Inflammatory macrophage treated with lipopolysaccharide for 4 hours (primary cell): ENCODE measurements around the gene MYADML2.
"Not testable (repeated sequence)": the region's sequence is repeated elsewhere in the genome, so short reads cannot be mapped to it uniquely, and the experiment has no call there.

Experiments used
- DNase-seq: peaks from one replicate; pipeline ENCODE4 v3.0.0-alpha.2; 2020

MYADML2 gene

GRCh38 chr17:81957691-81958432, 10.8 kb upstream of the MYADML2 start:
- DNase-seq, result no peak

GRCh38 chr17:81956607-81957589, 9.9 kb upstream of the MYADML2 start:
- DNase-seq, result no peak

DNA sequence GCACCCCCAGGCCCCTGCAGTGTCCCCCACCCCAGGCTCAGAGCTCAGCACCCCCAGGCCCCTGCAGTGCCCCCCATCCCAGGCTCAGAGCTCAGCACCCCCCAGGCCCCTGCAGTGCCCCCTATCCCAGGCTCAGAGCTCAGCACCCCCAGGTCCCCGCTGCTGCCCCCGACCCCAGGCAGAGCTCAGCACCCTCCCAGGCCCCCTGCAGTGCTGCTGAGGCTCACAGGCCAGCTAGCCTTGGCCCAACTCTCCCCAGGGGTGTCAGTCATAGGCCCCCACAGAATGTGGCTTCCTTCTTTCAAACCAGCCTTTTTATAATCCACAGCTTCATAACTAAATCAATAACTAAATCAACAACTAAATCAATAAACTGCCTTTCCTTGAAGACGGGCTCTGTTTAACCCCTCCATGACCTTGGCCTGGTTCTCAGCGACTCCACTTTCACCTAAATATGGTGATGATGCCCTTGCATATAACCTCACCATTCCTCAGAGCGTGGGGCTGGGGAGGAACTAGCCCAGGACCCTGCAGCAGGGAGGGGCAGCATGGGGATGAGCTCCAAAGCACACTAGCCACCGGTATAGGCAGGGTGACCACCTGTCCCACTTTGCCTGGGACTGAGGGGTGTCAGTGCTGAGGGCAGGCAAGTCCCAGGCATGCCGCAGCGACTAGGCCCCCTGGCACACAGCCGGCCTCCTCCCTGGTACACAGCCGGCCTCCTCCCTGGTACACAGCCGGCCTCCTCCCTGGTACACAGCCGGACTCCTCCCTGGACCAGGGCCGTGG, 8.9 kb upstream of the MYADML2 start:
- no peak for DNase-seq

GRCh38 chr17:81955058-81955681, 8.1 kb upstream of the MYADML2 start:
- no peak for DNase-seq

GRCh38 chr17:81954131-81955057, 7.4 kb upstream of the MYADML2 start:
- DNase-seq, result no peak

DNA sequence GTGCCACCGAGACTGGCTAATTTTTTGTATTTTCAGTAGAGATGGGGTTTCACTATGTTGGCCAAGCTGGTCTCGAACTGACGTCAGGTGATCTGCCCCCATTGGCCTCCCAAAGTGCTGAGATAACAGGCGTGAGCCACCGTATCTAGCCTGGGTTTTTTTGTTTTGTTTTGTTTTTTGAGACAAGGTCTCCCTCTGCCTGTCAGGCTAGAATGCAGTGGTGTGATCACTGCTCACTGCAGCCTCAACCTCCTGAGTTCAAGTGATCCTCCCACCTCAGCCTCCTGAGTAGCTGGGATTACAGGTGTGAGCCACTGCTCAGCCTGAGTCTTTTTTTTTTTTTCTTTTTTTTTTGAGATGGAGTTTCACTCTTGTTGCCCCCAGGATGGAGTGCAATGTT, 6.4 kb upstream of the MYADML2 start:
- DNase-seq, result not testable (repeated sequence)

DNA sequence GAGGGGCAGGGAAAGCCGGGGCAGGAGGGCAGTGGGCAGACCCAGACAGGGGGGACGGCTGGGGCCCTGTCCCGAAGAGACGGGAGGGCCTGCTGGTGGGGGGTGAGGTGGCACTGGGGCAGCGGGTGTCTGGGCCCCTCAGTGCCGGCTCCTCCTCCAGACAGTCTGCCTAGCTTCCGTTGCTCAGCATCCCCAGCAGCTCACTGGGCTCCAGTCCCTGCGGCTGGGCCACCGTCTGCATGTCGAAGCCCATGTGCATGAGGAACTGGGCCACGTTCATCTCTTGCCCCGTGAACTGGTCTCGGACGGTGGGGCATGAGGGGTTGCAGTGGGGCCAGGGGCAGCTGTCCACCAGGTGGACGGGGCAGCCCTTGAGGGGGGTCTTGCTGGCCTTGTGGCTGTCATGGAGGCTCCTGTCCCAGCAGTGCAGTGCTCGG, 5.8 kb upstream of the MYADML2 start:
- no peak for DNase-seq

- no peak for DNase-seq
Observed at GRCh38 chr17:81951785-81952684, 5.0 kb upstream of the MYADML2 start.

DNA sequence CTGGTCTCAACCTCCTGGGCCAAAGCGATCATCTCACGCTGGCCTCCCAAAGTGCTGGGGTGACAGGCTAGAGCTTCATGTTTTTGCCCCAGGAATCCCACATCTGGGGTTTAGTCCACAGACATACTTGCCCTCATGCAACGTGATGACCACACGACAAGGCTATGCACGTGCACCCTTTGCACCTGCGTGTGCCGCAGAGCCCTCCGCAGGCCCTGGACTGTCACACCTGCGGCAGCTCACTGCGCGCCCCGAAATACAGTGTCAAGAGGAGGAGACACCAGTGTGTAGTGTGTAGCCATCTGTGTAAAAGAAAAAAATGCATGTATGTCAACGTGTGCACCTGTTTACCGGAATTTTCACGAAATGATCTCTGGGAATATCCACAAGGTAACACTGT, 3.5 kb upstream of the MYADML2 start:
- DNase-seq, result no peak

DNA sequence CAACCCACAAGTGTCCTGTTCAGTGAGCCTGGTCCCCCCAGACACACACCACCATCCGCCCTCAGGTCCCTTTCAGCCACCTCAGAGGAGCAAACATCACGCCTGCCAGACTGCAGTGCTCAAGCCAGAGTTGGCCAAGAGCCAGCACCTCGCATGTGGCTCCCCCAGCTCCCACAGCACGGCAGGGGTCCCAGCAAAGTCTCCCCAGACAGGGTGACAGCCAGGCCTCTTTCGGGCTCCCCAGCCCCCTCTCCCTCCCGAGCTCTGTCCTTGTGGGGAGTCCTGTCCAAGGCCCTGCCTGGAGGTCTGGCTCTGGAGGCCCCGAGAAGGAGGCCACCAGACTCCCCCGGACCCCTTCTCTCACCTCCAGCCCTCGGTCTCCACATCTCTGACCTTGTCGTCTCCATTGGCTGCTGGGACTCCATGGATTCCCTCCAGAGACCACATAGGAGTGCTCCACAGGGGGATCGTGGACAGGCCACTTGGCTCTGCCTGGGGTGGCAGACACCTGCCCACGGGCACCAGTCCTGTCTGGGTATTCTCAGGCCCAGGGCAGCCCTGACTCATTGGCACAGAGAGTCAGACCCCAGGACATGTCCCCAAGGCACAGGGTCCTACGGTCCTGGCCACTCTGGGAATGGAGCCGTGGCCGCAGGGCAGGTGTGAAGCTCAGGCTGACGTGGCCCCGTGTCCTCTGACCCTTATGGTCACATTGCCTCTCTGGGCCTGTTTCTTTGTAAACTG, 1.8 kb upstream of the MYADML2 start:
- DNase-seq, result no peak

- DNase-seq, result no peak
Observed at GRCh38 chr17:81944858-81945257, 2.2 kb downstream of the MYADML2 start.

DNA sequence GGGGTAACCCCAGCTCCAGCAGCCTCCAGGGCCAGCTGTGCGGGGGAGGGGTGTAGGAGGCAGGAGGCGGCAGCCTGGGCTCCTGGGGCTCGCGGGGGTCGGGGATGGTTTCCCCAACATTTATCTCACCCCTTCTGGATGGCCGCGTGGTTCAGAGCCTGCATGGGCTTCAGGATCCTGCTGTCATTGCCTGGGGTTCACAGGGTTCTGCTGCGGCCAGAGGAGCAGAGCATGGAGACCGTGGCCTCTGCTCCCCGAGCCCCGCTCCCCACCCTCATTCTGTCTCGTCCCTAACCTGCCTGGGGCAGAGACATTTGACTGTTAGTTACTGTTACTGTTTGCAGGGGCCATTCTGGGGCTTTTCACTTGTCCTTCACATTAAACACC, 4.9 kb downstream of the MYADML2 start:
- DNase-seq, result no peak

GRCh38 chr17:81941484-81942166, 5.4 kb downstream of the MYADML2 start:
- no peak for DNase-seq

DNA sequence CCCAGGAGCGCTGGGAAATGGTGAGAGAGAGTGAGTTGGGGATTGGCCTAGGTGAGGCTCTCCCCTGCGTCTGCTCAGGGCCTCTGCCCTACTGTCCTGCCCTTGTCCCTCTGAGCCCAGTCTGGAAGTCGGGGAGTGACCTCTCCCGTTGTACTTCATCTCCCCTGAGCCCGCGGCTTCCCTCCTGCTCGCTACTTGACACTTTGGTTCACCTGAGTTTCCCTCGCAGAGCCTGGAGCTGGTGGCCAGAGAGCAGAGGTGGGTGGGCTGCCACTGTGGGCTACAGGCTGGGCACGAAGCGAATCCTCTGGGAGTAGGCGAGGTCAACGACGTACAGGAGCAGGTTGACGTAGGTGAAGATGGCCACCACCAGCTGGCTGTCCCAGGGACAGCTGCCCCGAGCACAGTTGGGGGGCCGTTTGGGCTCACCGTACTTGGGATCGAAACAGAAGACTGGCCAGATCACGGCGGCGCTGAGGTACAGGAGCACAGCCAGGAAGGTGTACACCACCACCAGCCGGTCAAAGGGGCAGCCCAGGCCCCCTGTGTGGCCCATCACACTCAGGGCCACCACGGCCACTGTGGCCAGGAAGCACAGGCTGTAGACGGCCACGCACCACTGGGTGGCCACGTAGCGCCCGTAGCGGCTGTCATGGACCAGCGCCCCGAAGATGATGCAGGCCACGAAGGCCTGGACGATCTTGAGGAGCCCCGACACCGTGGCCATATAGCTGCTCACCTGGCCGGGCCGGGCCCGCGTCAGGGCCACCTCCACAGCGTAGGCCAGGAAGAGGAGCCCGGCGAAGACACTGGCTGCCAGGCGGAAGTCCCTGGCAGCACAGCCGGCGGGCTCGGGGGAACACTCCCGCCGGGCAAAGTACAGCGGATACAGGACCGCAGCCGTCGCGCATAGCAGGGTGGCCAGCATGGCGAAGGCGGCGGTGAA, 6.2 kb downstream of the MYADML2 start:
- DNase-seq, result no peak

GRCh38 chr17:81939881-81940385, 7.1 kb downstream of the MYADML2 start:
- DNase-seq, result no peak

DNA sequence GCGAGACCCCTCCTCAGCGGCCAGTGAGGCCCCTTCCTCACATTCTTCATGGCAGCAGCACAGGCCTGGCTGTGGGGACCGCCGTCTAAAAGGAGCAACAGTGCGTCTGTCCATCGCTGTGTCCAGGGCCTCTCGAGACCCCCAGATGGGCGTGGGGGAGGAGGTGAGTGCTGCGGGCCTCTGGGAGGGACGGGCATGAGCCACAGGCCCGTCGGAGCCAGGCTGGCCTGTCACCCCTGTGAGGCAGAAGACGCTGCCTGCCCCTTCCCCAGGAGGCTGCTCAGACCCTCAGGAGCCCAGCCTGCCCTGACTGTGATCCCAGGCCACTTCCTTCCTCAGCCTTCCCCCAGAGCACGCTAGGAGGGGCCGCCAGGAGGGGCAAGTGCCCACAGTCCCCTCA, 7.8 kb downstream of the MYADML2 start:
- DNase-seq, result no peak

GRCh38 chr17:81935709-81936084, 11.3 kb downstream of the MYADML2 start:
- no peak for DNase-seq
